HG03469 (cell line): ENCODE results near the gene NTN1.

Experiments
- ATAC-seq: cut with Tn5 transposase; IDR thresholded peaks from one replicate; pipeline ENCODE4 v1.9.1; 2021; ENCODE audit warnings: mild to moderate bottlenecking, moderate library complexity, moderate number of reproducible peaks; ENCODE audit not compliant: unreplicated experiment

Gene NTN1

GRCh38 chr17:9228408-9229159 lies 207.3 kb downstream of the NTN1 start:
- ATAC-seq: no peak

GRCh38 chr17:9229160-9229825 lies 208.0 kb downstream of the NTN1 start:
- ATAC-seq: no peak

GRCh38 chr17:9229826-9230201 lies 208.5 kb downstream of the NTN1 start:
- ATAC-seq: no peak

GRCh38 chr17:9230346-9230745 lies 209.0 kb downstream of the NTN1 start:
- ATAC-seq: no peak

- ATAC-seq: no peak
Observed at GRCh38 chr17:9230861-9231260, 209.6 kb downstream of the NTN1 start.

GRCh38 chr17:9231449-9232154 lies 210.3 kb downstream of the NTN1 start:
- ATAC-seq: no peak

GRCh38 chr17:9232155-9232475 lies 210.8 kb downstream of the NTN1 start:
- ATAC-seq: no peak

GRCh38 chr17:9232591-9233270 lies 211.4 kb downstream of the NTN1 start:
- ATAC-seq: no peak

GRCh38 chr17:9233271-9233599 lies 211.9 kb downstream of the NTN1 start:
- ATAC-seq: no peak

- ATAC-seq: no peak
Observed at GRCh38 chr17:9233761-9234160, 212.5 kb downstream of the NTN1 start.

- ATAC-seq: no peak
Observed at GRCh38 chr17:9234389-9234945, 213.2 kb downstream of the NTN1 start.

- ATAC-seq: no peak
Observed at GRCh38 chr17:9235346-9235745, 214.0 kb downstream of the NTN1 start.

- no peak for ATAC-seq
Observed at GRCh38 chr17:9236286-9237052, 215.2 kb downstream of the NTN1 start.

GRCh38 chr17:9237053-9237410 lies 215.7 kb downstream of the NTN1 start:
- ATAC-seq: no peak

GRCh38 chr17:9237661-9238301 lies 216.5 kb downstream of the NTN1 start:
- no peak for ATAC-seq

GRCh38 chr17:9238340-9239245 lies 217.3 kb downstream of the NTN1 start:
- ATAC-seq: no peak

- ATAC-seq: no peak
Observed at GRCh38 chr17:9239246-9239792, 218.0 kb downstream of the NTN1 start.

- peak; percentile 44 for ATAC-seq
Observed at GRCh38 chr17:9239793-9240658, 218.7 kb downstream of the NTN1 start.
